Measurements from ENCODE around the gene EFCAB5. TPM values are rescaled to one million over a fixed set of nuclear protein-coding genes. Genes with fewer than 3 reads are reported as not detected.

Gene EFCAB5
- total and polyA plus RNA-seq, 10 of the 15 experiments (the other 5 are each of a cell fraction or from before 2014, with no cell fraction given) = 0.39 to 2.6 (median 1.0) TPM

GRCh38 chr17:29962656-29963055, 21.2 kb downstream of the EFCAB5 start:
- FAIRE-seq = no peak
- no TSS peak for BruUV-seq (replicated peaks)
- intact Hi-C loops (cut with micrococcal nuclease; ENCODE audit: unreplicated experiment) (no loop called here), in situ Hi-C loops (cut with MboI) (no loop called here)
- H3K36me3 ChIP-seq (ENCODE audit: control insufficient read depth in 2 of 2, insufficient read depth in 2 of 2, low read length in 1 of 2) = no peaks in the 10 kb centered on the region
- no peaks in the 10 kb centered on the region for H3K79me2 ChIP-seq (ENCODE audit: control insufficient read depth, insufficient read depth, low read length)
- no peak overlapping the region for H2AFZ ChIP-seq (ENCODE audit: control insufficient read depth, low read depth, low read length)
- ChIA-PET POLR2A (interaction anchor here (0.6 to 0.7 kb wide), 2 partner anchors 213 to 344 kb away, joined by 3 to 7 read pairs; no protein-coding TSS in a partner anchor), CTCF (interaction anchor here (0.6 kb wide), 2 partner anchors 133 to 367 kb away, joined by 3 to 4 read pairs; no protein-coding TSS in a partner anchor), SMC1A (ENCODE audit: uncharacterized antibody, unreplicated experiment) (interaction anchor here (0.8 to 2.8 kb wide), 4 partner anchors 23 to 552 kb away, joined by 3 to 7 read pairs (median 4); no protein-coding TSS in a partner anchor), RAD21 (ENCODE audit: unreplicated experiment) (no interaction called here)
- DNase-seq (ENCODE audit: low read depth, low spot score) = no peak
- TF ChIP-seq CREM (IDR thresholded peaks at IDR 0.05; ENCODE audit: low read depth) = no peak
- TF ChIP-seq TCF7 (IDR thresholded peaks at IDR 0.05; ENCODE audit: borderline replicate concordance) = no peak
- TF ChIP-seq NFXL1 (IDR thresholded peaks at IDR 0.05; ENCODE audit: borderline replicate concordance) = no peak
- H3K4me3 ChIP-seq = no peak overlapping the region
- H3K4me2 ChIP-seq (ENCODE audit: control insufficient read depth, insufficient read depth) = no peak overlapping the region
- H3K4me1 ChIP-seq (ENCODE audit: control insufficient read depth, insufficient read depth, low read length) = no peaks in the 10 kb centered on the region
- no peaks in the 10 kb centered on the region; a peak in 1 of 4 replicates for H3K27me3 ChIP-seq (replicated peaks in 1 of 2; ENCODE audit: control insufficient read depth in 2 of 2, insufficient read depth in 2 of 2, low read length in 1 of 2)
- ATAC-seq = no peak
- H4K20me1 ChIP-seq (ENCODE audit: control insufficient read depth, insufficient read depth) = no peaks in the 10 kb centered on the region
- no peaks in the 10 kb centered on the region for H3K9me3 ChIP-seq (replicated peaks; ENCODE audit: control insufficient read depth, insufficient read depth, low read length)
- no peak overlapping the region for H3K9ac ChIP-seq (ENCODE audit: control insufficient read depth, insufficient read depth, low read length)
- H3K27ac ChIP-seq (ENCODE audit: control insufficient read depth, insufficient read depth) = no peak overlapping the region
- WGBS (ENCODE audit: insufficient coverage, insufficient replicate concordance, low lambda C conversion rate, missing lambda C conversion rate) = 75% methylated on average over 2 of the region's 2 CpGs

- no peaks in the 10 kb centered on the region for H3K79me2 ChIP-seq (ENCODE audit: control insufficient read depth, insufficient read depth, low read length)
- ChIA-PET RAD21 (ENCODE audit: unreplicated experiment) (no interaction called here), SMC1A (ENCODE audit: uncharacterized antibody, unreplicated experiment) (no interaction called here), CTCF (no interaction called here), POLR2A (interaction anchor here (0.6 kb wide), 1 partner anchor 934 kb away, joined by 3 read pairs; no protein-coding TSS in a partner anchor)
- H3K36me3 ChIP-seq (ENCODE audit: control insufficient read depth in 2 of 2, insufficient read depth in 2 of 2, low read length in 1 of 2) = no peaks in the 10 kb centered on the region
- ATAC-seq = no peak
- no peak overlapping the region for H3K27ac ChIP-seq (ENCODE audit: control insufficient read depth, insufficient read depth)
- H3K4me3 ChIP-seq = no peak overlapping the region
- no TSS peak for BruUV-seq (replicated peaks)
- in situ Hi-C loops (cut with MboI) (no loop called here), intact Hi-C loops (cut with micrococcal nuclease; ENCODE audit: unreplicated experiment) (no loop called here)
- no peaks in the 10 kb centered on the region for H3K4me1 ChIP-seq (ENCODE audit: control insufficient read depth, insufficient read depth, low read length)
- H3K9ac ChIP-seq (ENCODE audit: control insufficient read depth, insufficient read depth, low read length) = no peak overlapping the region
- H3K9me3 ChIP-seq (replicated peaks; ENCODE audit: control insufficient read depth, insufficient read depth, low read length) = no peaks in the 10 kb centered on the region
- H4K20me1 ChIP-seq (ENCODE audit: control insufficient read depth, insufficient read depth) = no peaks in the 10 kb centered on the region
- WGBS (ENCODE audit: insufficient coverage, insufficient replicate concordance, low lambda C conversion rate, missing lambda C conversion rate) = 55% methylated on average over 5 of the region's 5 CpGs
- H3K4me2 ChIP-seq (ENCODE audit: control insufficient read depth, insufficient read depth) = no peak overlapping the region
- no peak for FAIRE-seq
- DNase-seq (ENCODE audit: low read depth, low spot score) = no peak
- no peaks in the 10 kb centered on the region for H3K27me3 ChIP-seq (replicated peaks in 1 of 2; ENCODE audit: control insufficient read depth in 2 of 2, insufficient read depth in 2 of 2, low read length in 1 of 2)
- H2AFZ ChIP-seq (ENCODE audit: control insufficient read depth, low read depth, low read length) = no peak overlapping the region
- TF ChIP-seq RELA (IDR thresholded peaks at IDR 0.05; ENCODE audit: borderline replicate concordance, partially characterized antibody) (no peak), EP300 (IDR thresholded peaks at IDR 0.05; ENCODE audit: borderline replicate concordance in 1 of 2, control insufficient read depth in 1 of 2, low read depth in 2 of 2, low read length in 2 of 2) (no peak), TAF1 (IDR thresholded peaks at IDR 0.05; ENCODE audit: borderline replicate concordance, low read depth, low read length) (no peak), EED (IDR thresholded peaks at IDR 0.05; ENCODE audit: low read depth) (no peak), GATAD2B (conservative IDR thresholded peaks at IDR 0.05; ENCODE audit: low read depth) (no peak), SMAD1 (IDR thresholded peaks at IDR 0.05; ENCODE audit: low read depth, partially characterized antibody) (no peak), SUPT20H (IDR thresholded peaks at IDR 0.05; ENCODE audit: borderline replicate concordance, control insufficient read depth, low read depth, low read length) (no peak), SIN3A (IDR thresholded peaks at IDR 0.05; ENCODE audit: low read depth, low read length) (no peak), NFYB (IDR thresholded peaks at IDR 0.05; ENCODE audit: insufficient read depth, low read depth, low read length) (no peak), POLR2A (IDR thresholded peaks at IDR 0.05; ENCODE audit: low read depth, low read length) (no peak), RAD21 (IDR thresholded peaks at IDR 0.05; ENCODE audit: insufficient read depth, low read depth, low read length) (no peak), HCFC1 (IDR thresholded peaks at IDR 0.05; ENCODE audit: low read length) (no peak), HDAC2 (IDR thresholded peaks at IDR 0.05) (no peak), NKRF (conservative IDR thresholded peaks at IDR 0.05) (no peak), NRF1 (conservative IDR thresholded peaks at IDR 0.05; ENCODE audit: low read depth, low read length) (no peak)
Observed at GRCh38 chr17:29968271-29968670, 26.8 kb downstream of the EFCAB5 start.

Data from GM12878 (cell line).